GM03348 (cell line): ENCODE results near the gene GRIA4.
"Not testable (repeated sequence)": the region's sequence is repeated elsewhere in the genome, so short reads cannot be mapped to it uniquely, and the experiment has no call there.

Experiments
- DNase-seq: peaks from one replicate; pipeline ENCODE4 v3.0.0; 2012; ENCODE audit warnings: low spot score

The GRIA4 gene

DNA sequence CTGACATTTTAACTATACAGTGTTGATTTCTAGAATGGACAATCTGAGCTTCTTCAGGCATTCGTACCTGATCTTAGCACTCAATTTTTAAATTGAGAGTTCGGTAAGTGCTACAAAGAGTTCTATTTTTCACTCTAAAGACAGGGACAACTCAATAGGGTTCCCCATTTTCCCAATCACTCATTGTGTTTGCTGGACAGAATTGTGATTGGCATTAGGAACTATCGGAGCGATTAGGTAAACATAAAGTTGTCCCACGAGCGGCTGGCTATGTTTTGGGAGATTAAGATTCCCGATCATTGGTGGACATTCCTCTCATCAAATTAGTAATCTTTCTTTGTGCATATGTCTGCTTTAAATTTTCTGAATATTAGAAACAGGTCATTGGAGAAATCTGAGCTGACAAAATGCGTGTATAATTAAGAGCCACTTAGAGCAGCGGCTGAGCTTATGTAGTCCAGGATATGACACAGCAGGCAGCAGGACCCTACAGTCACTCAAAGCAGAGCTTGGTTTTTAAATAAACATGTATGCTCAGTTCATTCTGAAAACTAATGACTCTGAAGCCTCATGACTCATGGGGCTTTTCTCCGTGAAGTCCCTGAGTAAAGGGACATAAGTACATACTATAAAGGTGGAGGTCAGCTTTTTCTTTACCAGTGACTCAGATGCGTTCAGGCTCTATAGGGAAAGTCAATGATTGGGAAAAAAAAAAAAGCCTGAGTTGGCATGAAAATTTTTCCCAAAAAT is 109.4 kb downstream of the GRIA4 start:
- DNase-seq: no peak

- no peak for DNase-seq
Observed at GRCh38 chr11:105720096-105720495, 110.2 kb downstream of the GRIA4 start.

GRCh38 chr11:105723269-105723668 is 113.4 kb downstream of the GRIA4 start:
- no peak for DNase-seq

DNA sequence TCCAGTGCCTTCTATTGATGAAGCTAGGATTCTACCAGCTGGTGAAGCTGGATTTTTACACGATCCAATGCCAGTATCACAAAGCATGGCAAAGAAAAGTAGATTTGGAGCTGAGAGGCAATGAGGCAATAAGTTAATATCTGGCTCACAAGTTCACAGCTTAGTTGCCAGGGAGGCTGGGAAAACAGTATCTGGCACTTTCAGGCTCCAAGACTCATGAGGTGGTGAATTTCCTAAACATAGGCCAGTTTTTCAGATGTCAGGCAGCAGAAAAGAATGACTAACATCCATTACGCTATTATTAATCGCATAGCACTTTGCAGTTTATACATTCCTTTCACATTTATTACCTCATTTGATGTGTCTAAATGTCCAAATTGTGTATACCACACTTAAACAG is 122.7 kb downstream of the GRIA4 start:
- DNase-seq: no peak

DNA sequence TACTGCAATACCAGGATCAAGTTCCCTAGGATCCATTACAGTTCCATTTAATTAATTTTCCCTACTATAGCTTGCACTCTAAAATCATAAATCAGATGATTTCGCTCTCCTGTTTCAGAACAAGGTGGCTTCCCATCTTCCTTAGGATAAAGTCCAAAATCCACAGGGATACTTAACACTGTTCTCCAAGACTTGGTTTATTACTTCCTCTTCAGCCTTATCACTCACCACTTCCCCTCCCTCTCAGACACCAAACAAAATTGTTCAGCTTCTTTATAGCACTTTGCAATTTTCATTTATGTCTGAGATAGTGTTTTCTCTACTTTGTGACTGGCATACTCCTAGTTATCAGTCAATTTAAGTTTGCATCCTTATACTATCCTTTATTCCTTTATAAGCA is 124.6 kb downstream of the GRIA4 start:
- DNase-seq: no peak

DNA sequence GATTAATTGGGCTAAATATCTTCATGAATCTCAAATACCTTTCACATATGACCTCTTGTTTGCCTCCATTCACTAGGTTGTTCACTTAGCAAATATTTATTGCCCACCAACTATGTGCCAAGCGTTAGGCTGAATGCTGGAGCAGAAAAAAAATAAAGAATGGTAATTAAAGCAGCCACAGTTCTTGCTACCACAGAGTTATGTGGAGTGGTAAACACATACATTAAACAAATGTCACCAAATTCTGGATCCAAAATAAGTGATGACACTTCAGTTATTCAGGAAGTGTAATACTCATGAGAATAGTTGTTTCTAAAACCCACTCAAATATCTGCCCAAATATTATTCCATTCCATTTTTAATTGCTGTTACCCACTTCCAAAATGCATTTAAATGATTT is 128.4 kb downstream of the GRIA4 start:
- no peak for DNase-seq

DNA sequence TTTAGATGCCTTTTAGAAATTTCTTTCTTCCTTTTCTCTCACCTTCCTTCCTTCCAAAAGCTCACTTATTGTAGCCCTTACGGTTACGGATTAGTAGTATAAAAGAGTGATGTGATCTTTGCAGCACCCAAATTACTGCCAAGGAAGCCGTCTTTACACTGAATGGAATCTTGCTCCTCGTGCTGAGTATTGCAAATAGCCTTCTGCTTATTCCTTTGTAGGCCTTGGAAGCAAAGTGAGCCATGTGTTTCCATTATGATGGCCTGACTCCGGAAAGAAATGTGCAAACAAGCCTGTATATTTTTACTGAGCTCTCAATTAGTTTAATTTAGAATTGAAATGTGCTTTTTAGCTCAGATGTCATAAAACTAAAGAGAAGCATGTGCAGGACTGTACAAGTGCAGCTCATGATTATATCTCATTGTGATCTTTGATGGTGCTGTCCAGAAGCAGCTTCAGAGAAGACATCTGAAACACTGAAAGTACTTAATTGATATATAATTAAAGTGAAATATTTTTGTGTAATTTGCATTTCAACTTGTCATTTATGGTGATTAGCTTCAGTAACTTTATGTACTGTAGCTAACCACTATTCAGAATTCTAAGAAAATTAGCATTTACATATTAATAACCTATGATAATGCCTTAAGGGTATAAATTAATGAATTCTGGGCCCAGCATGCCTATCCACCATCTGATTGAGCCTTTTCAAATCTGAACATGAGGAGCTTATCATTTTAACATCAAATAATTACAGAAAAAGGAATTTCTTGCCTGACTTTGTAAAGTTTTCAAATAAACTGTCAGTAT is 129.3 kb downstream of the GRIA4 start:
- no peak for DNase-seq

- no peak for DNase-seq
Observed at GRCh38 chr11:105740164-105740903, 130.5 kb downstream of the GRIA4 start.

- no peak for DNase-seq
Observed at GRCh38 chr11:105741488-105742020, 131.7 kb downstream of the GRIA4 start.

- no peak for DNase-seq
Observed at GRCh38 chr11:105754260-105754659, 144.4 kb downstream of the GRIA4 start.

DNA sequence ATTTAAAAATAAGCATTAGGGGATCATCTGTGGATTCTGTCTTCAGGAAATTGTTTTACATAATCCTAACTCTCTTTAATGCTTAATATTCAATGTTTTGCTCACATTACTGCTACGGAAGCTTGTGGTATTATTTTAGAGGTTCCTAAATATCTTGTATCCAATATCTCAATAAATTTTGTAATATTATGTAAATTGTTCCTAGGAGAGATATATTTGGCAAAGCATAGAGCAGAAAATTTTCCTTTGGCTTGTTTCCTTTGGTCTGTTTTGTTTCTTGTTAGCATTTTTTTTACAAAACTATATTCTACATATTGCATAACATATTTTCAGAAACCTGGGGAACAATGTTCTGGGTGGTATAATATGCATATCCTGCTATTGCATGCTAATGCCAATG is 144.8 kb downstream of the GRIA4 start:
- no peak for DNase-seq

GRCh38 chr11:105757107-105757506 is 147.2 kb downstream of the GRIA4 start:
- no peak for DNase-seq

DNA sequence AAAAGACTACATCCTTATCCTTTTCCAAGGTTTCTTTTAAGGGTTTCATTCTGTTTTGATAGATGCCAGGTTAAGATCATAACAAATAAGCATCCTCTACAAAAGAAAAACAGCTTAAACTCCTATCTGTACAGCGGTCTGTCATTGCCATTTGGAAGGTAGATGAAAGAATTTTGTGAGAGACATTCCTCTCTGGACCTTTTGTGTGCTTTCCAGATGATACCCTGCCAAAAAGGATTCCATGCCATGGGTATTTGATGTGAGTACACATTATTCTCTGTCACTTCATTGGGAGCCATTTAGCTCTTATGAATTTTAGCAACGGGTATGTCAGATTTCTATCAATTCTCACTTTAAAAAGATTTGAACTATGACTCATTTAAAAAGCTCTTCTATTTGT is 153.7 kb downstream of the GRIA4 start:
- DNase-seq: no peak

GRCh38 chr11:105767931-105768330 is 158.1 kb downstream of the GRIA4 start:
- no peak for DNase-seq

- no peak for DNase-seq
Observed at GRCh38 chr11:105769627-105770026, 159.8 kb downstream of the GRIA4 start.

GRCh38 chr11:105773452-105773851 is 163.6 kb downstream of the GRIA4 start:
- DNase-seq: not testable (repeated sequence)

GRCh38 chr11:105774899-105775298 is 165.0 kb downstream of the GRIA4 start:
- no peak for DNase-seq

DNA sequence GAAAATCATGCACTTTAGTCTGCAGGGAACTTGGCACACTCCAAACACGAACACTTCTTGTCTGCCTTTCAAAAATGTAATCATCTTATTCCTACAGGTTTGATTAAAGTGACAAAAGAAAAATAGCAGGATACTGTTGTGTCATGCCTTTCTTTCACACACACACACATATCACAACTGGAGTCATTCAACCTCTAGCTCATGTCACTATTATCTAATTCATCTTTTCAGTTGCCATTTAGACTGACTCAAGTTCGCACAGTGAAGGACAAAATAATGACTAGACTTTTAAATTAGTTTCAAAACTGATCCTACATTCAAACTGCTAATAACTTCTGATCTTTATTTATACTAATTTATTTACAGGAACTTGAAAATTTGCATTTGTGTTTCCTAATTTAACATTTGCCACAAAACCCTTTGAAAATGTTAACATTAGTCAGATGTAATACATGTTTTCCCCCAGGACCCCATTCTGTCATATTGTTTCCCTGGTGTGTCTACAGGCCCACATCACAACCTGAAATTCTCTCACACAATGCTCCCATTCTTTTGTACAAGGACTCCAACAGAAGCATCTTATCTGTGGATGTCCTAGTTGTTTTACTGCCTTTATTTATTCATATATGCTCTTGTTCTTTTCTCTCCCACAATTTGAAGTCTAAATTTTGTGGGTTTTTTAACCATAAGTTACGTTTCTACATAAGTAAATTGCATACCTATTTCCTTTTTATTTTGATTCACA is 171.1 kb downstream of the GRIA4 start:
- no peak for DNase-seq

- no peak for DNase-seq
Observed at GRCh38 chr11:105781807-105782206, 171.9 kb downstream of the GRIA4 start.

- no peak for DNase-seq
Observed at GRCh38 chr11:105783216-105783615, 173.3 kb downstream of the GRIA4 start.

- DNase-seq: not testable (repeated sequence)
Observed at GRCh38 chr11:105785850-105786249, 176.0 kb downstream of the GRIA4 start.

DNA sequence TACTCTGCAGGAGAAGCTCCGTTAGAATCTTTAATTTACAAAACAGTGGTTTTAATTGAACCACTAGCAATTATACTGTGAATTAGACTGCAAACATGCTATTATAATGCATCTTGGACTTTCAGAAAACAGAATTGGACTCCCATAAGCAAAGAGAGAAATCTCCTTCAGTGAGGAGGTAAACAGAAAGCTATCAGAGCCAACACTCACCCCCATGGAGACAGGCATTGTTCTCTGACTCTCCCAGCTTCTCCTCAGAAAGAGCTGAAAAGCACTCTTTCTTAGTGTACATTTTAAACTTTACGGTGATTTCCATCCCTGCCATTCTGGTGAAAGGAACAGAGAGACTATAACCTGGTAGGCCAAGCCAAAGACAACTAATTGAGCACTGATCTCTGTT is 176.9 kb downstream of the GRIA4 start:
- DNase-seq: no peak
